Measurements from ENCODE around the gene ZNF444. TPM values are rescaled to one million over a fixed set of nuclear protein-coding genes. Genes with fewer than 3 reads are reported as not detected.
"Not testable (repeated sequence)": the region's sequence is repeated elsewhere in the genome, so short reads cannot be mapped to it uniquely, and the experiment has no call there.

ZNF444 gene
- total RNA-seq, 1 donor from 2014 or later = 10.2 TPM

GRCh38 chr19:56142897-56143434 is 1.9 kb downstream of the ZNF444 start:
- DNase-seq (ENCODE audit: low spot score in 2 of 2) (no peak), FAIRE-seq (no peak)

- FAIRE-seq = no peak
- DNase-seq (ENCODE audit: low spot score in 2 of 2) = no peak
Measured at GRCh38 chr19:56144376-56144775, 3.3 kb downstream of the ZNF444 start.

GRCh38 chr19:56144831-56145230 is 3.7 kb downstream of the ZNF444 start:
- no peak for FAIRE-seq
- DNase-seq (ENCODE audit: low spot score in 2 of 2) = no peak

DNA sequence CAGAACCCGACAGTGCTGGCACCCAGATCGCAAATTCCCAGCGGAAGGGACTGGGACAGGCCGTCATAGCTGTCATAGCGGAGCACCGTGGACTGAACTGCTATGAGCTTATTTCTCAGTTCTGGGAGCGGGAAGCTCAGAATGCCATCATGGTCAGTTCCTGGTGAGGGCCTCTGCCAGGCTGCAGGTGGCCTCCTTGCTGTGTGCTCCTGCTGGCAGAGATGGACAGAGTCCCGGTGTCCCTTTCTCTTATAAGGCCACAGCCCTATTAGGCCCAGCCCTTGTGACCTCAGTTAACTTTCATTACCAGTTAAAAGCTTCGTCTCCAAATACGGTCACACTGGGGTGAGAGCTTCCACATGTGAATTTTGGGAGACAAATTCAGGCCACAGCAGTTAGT is 4.6 kb downstream of the ZNF444 start:
- FAIRE-seq (no peak), DNase-seq (ENCODE audit: low spot score in 2 of 2) (no peak)

- no peak for FAIRE-seq
- no peak for DNase-seq (ENCODE audit: low spot score in 2 of 2)
Measured at GRCh38 chr19:56146904-56147303, 5.8 kb downstream of the ZNF444 start.

GRCh38 chr19:56147307-56147706 is 6.2 kb downstream of the ZNF444 start:
- FAIRE-seq (no peak), DNase-seq (ENCODE audit: low spot score in 2 of 2) (no peak)

DNA sequence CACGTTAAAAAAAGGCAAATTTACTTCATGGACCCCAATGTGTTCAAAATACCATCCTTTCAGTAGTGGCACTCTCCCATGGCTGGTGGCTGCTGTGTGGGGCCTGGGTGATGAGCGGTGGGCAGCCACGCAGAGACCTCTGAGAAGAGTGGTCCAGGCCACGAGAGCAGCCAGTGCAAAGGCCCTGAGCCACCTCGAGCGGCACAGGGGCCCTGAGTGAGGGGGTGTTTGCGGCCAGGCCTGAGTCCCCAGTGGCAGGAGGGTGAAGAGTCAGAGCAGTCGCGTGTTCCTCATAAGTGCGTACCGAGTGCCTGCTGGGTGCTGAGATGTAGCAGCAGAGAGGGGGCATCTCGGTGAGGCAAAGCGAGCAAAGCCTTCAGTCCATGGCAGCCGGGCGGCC is 7.0 kb downstream of the ZNF444 start:
- no peak for DNase-seq (ENCODE audit: low spot score in 2 of 2)
- FAIRE-seq = no peak

DNA sequence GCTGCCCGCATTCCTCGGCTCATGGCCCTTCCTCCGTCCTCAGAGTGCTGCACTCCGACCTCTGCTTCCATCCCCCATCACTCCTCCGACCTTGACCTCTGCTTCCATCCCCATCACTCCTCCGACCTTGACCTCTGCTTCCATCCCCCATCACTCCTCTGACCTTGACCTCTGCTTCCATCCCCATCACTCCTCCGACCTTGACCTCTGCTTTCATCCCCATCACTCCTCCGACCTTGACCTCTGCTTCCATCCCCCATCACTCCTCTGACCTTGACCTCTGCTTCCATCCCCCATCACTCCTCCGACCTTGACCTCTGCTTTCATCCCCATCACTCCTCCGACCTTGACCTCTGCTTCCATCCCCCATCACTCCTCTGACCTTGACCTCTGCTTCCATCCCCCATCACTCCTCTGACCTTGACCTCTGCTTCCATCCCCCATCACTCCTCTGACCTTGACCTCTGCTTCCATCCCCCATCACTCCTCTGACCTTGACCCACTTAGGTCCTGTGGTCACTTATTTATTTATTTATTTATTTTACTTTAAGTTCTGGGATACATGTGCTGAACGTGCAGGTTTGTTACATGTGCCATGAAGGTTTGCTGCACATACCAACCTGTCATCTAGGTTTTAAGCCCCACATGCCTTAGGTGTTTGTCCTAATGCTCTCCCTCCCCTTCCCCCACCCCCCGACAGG is 8.0 kb downstream of the ZNF444 start:
- not testable (repeated sequence) for FAIRE-seq; DNase-seq (ENCODE audit: low spot score in 2 of 2)

- FAIRE-seq (no peak), DNase-seq (ENCODE audit: low spot score in 2 of 2) (no peak)
Measured at GRCh38 chr19:56149656-56150038, 8.6 kb downstream of the ZNF444 start.

DNA sequence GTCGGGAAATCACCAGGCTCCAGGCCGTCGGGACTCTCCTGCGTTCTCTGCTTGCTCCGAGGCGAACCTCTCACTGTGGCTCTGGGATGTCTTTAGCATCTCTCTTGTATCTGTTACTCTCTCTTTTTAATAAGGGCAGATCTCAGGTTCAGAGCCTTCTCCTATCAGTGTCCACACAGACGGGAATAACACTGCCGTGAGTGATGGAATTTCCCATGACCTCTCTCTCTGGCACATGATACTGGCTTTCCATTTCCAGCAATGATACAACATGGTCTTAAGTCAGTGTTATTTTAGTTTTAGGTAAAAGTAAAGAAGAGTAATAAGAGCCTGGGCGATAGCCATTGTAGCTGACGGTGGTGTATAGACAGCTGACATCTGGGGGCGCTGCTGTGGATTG is 9.3 kb downstream of the ZNF444 start:
- DNase-seq (ENCODE audit: low spot score in 2 of 2) (no peak), FAIRE-seq (no peak)

GRCh38 chr19:56152644-56153043 is 11.6 kb downstream of the ZNF444 start:
- FAIRE-seq (no peak), DNase-seq (ENCODE audit: low spot score in 2 of 2) (no peak)

GRCh38 chr19:56153507-56153906 is 12.4 kb downstream of the ZNF444 start:
- FAIRE-seq (no peak), DNase-seq (ENCODE audit: low spot score in 2 of 2) (no peak)

- FAIRE-seq (no peak), DNase-seq (ENCODE audit: low spot score in 2 of 2) (no peak)
Measured at GRCh38 chr19:56155124-56155687, 14.1 kb downstream of the ZNF444 start.

GRCh38 chr19:56156768-56157167 is 15.7 kb downstream of the ZNF444 start:
- FAIRE-seq (no peak), DNase-seq (ENCODE audit: low spot score in 2 of 2) (no peak)

DNA sequence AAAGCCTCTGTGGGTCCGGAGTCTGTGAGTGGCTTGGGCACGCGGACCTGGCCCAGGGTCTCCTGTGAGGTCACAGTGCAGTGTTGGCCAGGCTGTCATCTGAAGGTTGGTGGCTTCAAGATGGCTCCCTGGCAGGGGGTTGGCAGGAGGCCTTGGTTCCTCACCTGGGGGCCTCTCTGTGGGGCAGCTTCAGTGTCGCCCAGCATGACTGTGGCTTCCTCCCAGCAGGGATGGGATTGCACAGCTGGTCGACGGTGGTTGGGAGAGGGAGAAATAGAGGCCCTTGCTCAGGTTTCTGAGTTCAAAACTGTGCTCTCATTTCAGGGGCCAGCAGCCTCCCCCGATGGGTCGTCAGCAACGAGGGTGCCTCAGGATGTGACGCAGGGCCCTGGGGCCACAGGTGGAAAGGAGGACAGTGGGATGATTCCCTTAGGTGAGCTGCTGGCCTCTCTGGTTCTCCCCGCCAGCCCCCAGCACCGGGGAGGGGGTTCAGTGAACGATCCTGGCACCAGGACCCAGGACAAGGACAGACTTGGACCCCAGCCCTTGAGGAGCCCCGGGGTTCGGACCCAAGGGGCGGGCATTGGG is 17.2 kb downstream of the ZNF444 start:
- DNase-seq (ENCODE audit: low spot score in 2 of 2) = no peak
- FAIRE-seq = no peak

DNA sequence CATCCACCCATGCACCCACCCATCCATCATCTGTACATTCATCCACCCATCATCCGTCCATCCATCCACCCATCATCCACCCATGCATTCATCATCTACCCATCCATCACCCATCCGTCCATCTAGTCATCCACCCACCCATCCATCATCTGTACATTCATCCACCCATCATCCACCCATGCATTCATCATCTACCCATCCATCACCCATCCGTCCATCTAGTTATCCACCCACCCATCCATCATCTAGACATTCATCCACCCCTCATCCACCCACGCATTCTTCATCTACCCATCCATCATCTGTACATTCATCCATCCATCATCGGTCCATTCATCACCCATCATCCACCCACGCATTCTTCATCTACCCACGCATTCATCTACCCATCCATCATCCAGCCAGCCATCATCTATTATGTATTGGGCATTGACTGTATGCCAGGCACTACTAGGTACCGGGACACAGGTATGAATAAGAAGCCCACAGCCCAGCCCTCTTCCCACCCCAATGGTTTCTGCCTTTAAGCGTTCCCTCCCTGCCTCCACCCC is 18.0 kb downstream of the ZNF444 start:
- no peak for FAIRE-seq
- DNase-seq (ENCODE audit: low spot score in 2 of 2) = no peak

DNA sequence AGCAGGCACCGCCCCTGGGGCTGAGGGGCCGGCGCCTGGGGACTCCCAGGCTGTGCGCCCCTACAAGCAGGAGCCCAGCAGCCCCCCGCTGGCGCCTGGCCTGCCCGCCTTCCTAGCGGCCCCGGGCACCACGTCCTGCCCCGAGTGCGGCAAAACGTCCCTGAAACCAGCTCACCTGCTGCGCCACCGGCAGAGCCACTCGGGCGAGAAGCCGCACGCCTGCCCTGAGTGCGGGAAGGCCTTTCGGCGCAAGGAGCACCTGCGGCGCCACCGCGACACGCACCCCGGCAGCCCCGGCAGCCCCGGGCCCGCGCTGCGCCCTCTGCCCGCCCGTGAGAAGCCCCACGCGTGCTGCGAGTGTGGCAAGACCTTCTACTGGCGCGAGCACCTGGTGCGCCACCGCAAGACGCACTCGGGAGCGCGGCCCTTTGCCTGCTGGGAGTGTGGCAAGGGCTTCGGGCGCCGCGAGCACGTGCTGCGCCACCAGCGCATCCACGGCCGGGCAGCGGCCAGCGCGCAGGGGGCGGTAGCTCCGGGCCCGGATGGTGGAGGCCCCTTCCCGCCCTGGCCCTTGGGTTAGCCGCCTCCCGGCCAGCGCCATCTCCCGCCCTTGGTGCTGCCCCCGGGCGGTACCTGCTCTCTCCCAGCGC is 18.7 kb downstream of the ZNF444 start:
- DNase-seq (ENCODE audit: low spot score in 2 of 2) (no peak), FAIRE-seq (no peak)

- DNase-seq (ENCODE audit: low spot score in 2 of 2) (no peak), FAIRE-seq (no peak)
Measured at GRCh38 chr19:56161534-56161933, 20.4 kb downstream of the ZNF444 start.

DNA sequence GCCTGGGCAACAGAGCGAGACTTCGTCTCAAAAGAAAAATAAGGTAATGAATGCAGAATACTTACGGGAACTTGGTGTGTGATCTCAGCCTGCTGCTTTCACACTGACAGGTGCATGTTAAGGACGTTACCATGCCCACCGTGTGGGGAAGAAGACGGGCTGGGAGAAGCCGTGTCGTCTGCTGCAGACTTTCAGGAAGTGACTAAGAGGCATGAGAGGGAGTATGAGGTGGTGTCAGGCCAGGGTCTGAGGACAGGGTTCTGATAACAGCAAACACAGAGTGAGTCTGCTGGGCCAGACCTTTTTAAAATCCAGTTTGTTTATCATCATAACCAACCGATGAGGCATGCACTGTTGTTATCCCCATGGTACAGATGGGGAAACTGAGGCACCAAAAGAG is 21.2 kb downstream of the ZNF444 start:
- FAIRE-seq (no peak), DNase-seq (ENCODE audit: low spot score in 2 of 2) (no peak)

DNA sequence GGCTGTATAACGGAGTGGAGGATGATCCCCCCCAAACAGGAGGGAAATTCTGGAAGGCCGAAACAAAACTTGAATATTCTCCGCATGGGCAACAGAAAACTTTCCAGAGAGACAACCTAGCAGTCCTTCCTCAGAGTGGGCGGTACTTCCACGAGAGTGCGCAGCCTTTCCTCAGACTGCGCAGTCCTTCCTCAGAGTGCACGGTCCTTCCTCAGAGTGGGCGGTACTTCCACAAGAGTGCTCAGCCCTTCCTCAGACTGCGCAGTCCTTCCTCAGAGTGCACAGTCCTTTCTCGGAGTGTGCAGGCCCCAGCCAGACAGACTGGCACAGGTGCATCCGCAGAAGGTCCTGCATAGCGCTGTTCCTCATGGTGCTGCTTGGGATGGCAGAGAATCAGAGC is 22.0 kb downstream of the ZNF444 start:
- FAIRE-seq (no peak), DNase-seq (ENCODE audit: low spot score in 2 of 2) (no peak)

DNA sequence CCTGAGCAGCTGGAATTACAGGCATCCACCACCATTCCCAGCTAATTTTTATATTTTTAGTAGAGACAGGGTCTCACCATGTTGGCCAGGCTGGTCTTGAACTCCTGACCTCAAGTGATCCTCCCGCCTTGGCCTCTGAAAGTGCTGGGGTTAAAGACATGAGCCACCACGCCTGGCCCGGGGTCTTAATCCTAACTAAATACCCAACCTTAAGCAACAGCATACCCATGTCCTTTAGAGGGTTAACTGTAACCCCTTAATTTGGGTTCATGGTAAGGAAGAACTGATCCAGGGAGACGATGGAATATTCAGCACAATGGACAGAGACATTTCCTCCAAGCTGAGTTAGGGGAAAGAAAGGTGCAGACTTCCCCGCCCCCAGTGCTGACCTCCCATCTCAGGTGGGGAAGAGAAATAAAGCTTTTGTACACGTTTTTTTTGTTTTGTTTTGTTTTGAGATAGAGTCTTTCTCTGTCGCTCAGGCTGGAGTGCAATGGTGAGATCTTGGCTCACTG is 26.0 kb downstream of the ZNF444 start:
- DNase-seq (ENCODE audit: low spot score in 2 of 2) = no peak
- no peak for FAIRE-seq

Measured in frontal cortex (tissue), 4 donors.